HL-60/S4 treated with retinoic acid at 250 ng/mL for 4 days and 3 days (cell line): ENCODE measurements around the gene SLC44A5.
"Not testable (repeated sequence)": the region's sequence is repeated elsewhere in the genome, so short reads cannot be mapped to it uniquely, and the experiment has no call there.

Source experiments
- in situ Hi-C: fragments of 300-500 bp; cut with MboI; formaldehyde crosslinking; loops from 2 replicates; pipeline ENCODE4 v1.7.0; 2022; ENCODE audit warnings: low sequenced_read_pairs

The SLC44A5 gene

DNA sequence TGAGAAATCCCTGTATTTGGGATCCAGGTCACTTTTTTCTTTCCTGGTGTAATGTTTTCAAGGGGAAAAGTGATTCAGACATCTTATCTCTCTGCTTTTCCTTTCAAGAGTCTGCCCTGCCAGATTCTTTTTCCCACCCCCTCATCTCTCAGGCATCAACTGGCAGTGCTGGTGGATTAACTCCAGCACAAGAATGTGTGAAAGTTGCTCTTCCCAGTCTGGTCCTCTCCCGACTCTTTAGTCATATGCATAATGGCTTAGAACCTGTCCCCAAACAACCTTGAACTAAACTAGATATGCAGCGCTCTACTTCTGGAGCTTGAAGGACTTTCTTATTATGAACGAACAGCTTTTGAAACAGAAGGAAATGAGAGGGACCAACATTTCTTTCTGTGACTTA lies 88.5 kb downstream of the SLC44A5 start:
- in situ Hi-C loops: no loop called here

DNA sequence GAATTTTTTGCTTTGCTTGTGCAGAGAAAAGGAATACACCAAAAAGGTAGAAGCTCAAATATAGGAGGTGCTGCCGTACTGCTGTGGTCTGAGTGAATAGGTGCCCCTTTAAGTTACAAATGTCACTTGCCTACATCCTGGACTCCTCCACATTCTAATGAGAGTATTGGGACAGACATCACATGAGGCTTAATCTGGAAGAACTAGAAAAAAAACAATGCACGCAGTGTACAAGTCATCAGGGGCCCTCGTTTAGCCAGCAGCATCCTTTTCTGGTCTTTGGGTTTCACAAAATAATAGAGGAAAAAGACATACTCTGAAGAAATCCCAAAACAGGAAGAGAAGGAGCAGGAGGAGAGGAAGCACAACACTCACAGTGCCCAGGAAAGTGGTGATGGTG lies 89.3 kb downstream of the SLC44A5 start:
- in situ Hi-C loops: no loop called here

DNA sequence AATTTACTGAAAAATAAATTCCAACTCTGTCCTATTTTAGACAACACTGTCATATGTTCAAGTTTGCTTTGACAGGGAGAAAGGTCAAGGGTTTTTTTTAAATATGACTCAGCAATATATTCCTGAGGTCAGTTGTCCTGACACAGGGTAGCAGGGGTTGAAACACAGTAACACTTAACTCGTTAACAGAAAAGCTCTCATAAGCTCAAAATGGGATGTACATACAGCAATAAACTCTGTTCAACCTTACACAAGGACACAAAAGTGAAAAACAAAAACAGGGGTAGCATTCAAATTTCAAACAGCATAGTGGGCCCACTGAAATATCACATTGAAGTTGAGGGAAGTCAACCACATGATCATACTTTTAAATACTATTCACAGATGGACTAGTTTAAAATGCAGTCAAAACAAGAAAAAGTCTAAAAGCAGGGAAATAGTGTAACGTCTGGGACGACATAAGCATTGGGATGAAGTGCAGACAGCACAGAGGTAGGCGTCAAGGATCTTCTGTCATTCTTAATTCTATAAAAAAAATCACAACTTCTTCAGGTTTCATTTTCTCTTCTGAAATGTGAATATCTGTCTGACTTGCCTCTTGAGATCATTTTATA lies 89.9 kb downstream of the SLC44A5 start:
- in situ Hi-C loops: no loop called here

DNA sequence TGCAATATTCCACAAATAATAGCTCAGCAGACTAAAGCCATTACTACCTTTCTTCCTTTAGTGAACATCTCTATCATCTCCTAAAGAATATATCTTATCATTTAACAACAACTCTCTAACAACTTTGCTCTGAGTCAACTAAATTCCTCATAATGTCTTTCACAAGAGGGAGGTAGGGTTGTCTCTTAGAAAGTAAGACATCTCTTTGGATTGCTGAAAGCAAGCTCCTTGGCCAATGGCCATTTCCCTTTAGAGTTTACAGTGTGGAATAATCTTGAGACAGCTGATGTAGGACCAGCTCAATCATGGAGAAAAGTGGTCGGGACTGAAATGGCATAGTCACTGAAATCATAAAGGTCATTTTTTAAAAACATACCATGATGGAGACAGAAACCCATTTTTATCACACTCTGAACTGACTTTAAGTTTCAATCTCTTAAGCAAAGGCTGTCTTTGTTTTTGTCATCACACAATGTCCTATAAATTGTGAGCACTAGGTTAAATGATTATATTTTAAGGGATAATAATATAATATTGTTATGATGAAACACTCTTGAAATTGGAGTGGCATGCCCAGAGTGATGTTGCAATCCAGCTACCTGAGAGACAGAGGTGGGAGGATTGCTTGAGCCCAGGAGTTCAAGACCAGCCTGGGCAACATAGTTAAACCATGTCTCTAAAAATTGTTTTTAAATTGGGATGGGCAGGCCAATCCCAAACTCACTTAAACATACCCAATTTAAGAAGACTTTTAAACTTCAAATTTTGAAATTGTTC lies 91.1 kb downstream of the SLC44A5 start:
- in situ Hi-C loops: no loop called here

DNA sequence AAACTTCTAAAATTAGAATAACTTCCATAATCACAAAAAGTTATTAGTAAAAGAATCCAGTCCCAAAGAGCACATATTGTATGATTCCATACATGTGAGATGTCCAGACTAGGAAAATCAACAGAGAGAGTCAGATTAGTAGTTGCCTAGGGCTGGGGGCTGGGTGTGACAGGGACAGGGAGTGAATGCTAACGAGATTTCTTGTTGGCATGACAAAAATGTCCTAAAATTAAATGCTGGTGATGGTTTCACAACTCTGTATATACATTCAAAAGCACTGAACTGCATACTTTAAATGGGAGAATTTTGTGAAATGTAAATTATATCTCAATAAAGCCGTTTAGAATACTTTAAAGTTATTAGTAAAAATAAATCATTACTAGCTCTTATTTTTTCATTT lies 92.2 kb downstream of the SLC44A5 start:
- in situ Hi-C loops: no loop called here

DNA sequence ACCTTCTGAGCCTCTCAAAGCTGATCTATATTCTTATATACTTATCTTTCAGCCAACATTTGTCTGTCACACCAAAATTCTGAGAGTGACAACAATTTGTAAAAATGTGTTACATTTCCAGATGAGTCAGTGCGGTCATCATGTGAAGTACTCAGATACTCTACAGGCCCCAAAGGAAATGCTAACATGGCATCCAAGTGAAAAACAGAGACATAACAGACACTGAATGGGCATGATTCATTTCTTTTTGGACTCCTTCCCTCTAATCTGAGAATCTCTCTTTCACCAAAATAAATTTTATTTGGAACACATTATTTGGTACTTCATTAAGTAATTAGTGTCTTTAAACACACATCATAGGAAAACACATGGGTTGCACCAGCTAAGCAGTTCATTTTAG lies 96.6 kb downstream of the SLC44A5 start:
- in situ Hi-C loops: no loop called here

DNA sequence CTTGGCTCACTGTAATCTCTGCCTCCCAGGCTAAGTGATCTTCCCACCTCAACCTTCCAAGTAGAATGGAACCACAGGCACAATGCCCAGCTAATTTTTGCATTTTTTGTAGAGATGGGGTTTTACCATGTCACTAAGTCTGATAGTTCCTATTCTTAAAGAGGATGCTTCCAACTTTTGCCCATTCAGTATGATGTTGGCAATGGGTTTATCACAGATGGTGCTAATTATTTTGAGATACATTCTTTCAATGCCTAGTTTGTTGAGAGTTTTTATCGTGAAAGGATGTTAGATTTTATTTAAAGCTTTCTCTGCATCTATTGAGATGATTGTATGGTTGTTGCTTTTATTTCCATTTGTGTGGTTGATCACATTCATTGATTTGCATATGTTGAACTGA lies 103.9 kb downstream of the SLC44A5 start:
- in situ Hi-C loops: no loop called here

DNA sequence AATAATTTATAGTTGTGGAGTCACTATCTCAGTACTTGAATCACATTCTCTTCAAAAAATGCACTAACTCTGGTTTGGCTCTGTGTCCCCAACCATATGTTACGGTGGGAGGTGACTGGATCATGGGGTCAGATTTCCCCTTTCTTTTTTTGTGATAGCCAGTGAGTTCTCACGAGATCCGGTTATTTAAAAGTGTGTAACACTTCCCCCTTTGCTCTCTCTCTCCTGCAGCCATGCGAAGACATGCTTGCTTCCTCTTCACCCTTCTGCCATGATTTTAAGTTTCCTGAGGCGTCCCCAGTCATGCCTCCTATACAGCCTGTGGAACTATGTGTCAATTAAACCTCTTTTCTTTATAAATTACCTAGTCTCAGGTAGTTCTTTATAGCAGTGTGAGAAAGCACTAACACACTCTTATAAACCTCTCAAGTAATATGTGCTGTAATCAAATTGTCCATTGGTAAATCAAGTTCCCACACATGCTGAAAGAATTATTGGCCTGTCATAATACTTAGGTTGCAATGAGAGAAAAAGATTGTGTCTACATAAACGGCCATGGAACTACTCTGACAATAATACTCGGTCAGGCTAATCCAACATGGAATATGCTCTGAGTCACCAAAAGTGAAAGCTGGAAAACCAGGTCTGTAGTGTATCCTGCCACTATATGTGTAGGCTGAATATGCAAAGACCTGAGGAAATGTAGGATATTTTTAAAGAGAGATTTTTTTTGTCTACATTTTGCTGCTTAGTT lies 107.5 kb downstream of the SLC44A5 start:
- in situ Hi-C loops: no loop called here

DNA sequence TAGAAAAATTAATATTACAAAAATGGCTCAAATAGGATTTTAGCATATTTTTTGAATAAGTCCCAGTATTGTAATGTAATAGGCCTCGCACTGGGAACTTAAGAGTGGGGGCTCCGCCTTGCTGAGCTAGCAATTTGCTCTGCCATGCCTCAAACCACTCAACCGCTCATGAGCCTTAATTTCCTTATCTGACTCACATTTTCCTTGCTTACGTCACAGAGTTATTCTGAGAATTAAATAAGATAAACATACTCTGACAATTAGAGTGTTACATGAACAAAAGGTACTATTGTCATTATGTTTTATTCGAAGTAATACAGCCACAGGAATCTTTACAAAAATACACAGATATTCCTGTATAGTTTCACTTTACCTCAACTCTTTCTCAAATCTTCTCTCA lies 108.1 kb downstream of the SLC44A5 start:
- in situ Hi-C loops: no loop called here

DNA sequence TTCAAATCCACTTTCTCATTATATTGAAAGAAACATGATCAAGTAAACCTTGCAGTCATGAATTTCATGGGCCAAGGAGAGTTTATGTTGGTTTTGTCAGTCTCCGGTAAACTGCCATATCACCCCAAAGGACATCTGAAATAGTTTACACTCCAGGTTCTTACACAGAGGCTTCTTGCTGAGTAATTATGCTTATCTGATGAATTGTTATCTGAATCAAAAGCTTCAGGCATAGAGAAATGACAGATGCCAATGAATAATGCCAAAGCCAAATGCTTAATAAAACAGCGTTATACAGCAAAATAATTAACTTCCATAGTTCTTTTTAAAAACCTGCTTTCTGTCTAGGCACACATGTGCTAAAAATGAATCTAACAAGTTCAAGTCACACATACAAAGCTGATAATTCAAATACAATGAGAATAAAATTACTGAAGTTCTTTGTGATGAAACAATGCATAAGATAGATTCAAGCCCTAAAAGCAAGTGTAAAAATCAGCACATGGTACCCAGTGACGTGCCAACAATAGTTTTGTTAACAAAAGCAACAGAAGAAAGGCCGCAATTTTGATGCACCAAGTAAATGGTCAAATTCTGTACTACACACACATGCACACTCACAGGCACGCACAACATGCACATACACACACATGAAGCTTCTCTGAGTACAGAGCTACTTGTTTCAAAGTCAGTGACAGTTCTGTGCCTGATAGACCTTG lies 109.2 kb downstream of the SLC44A5 start:
- in situ Hi-C loops: no loop called here

DNA sequence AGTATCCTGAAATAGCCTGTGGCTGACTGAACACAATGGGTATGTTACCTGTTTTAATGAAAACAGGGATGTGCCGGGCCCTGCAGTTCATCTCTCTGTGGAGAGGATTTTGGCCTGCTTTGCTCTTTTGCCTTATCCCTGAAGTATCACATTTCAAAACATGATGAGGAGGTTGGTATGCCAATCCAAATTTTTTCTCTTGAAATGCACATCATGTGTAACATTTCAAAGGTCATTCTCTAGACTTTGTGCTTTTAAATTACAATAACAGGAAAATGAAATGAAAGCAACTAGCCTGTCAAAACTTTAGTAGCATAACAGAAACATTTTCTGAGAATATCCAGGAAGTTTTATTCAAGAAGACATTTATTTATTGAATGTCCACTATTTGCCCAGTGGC lies 118.9 kb downstream of the SLC44A5 start:
- in situ Hi-C loops: no loop called here

DNA sequence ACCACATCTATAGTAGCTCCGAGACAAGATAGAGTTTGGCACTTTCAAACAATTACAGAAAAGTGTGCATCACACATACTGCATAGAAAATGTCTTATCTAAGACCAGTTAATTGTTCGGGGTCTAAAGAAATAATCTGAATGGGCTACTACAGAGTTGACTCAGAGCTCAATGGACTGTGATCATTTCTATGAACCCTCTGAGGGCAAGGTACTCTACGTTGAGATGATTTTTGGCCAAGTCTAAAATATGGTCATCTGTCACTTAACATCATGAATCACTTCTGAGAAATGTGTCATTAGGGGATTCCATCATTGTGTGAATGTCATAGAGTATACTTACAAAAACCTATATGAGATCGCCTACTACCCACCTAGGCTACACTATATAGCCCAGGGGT lies 123.5 kb downstream of the SLC44A5 start:
- in situ Hi-C loops: no loop called here

DNA sequence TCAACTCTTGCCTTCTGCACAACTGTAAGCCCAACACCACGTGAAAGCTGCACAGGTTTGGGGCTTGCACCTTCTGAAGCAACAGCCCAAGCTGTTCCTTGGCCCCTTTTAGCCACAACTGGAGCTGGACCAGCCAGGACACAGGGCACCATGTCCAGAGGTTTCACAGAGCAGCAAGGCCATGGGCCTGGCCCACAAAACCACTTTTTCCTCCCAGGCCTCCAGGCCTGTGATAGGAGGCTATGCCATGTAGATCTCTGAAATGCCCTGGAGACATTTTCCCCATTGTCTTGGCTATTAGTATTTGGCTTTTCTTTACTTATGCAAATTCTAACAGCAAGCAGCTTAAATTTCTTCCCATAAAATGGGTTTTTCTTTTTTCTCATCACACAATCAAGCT lies 126.1 kb downstream of the SLC44A5 start:
- in situ Hi-C loops: no loop called here

DNA sequence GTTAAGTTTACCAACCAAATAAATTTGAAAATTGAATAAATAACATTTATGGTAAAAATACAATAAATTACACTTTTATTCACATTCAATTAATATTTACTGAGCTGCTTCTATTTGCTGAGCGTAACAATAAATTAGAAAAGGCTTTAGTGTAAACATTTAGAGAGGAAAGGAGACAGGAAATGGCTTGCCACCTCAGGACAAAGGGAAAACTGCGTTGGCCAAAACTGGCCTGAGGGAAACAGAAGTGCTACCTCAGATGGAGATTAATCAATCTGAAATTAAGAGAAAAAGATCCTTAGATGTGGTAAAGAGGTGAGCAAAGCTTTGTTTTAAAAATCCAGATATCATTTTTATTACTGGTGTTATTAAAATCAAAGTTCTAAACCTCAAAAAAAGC lies 128.0 kb downstream of the SLC44A5 start:
- in situ Hi-C loops: no loop called here

DNA sequence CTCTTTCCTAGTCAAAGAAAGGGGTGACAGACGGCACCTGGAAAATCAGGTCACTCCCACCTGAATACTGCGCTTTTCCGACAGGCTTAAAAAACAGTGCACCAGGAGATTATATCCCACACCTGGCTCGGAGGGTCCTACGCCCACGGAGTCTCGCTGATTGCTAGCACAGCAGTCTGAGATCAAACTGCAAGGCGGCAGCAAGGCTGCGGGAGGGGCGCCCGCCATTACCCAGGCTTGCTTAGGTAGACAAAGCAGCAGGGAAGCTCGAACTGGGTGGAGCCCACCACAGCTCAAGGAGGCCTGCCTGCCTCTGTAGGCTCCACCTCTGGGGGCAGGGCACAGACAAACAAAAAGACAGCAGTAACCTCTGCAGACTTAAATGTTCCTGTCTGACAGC lies 134.4 kb downstream of the SLC44A5 start:
- in situ Hi-C loops: not testable (repeated sequence)

DNA sequence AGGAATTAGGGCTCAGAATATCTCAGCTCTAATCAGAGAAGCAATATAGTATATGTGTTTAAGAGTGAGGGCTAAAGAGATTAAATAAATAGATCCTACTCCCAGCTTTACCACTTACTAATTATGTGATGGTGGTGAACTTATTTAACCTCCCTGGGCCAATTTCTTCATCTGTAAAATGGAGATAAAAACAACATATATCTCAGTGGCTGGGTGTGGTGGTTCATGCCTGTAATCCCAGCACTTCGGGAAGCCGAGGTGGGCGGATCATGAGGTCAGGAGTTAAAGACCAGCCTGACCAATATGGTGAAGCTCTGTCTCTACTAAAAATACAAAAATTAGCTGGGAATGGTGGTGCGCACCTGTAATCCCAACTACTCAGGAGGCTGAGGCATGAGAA lies 135.2 kb downstream of the SLC44A5 start:
- in situ Hi-C loops: no loop called here

DNA sequence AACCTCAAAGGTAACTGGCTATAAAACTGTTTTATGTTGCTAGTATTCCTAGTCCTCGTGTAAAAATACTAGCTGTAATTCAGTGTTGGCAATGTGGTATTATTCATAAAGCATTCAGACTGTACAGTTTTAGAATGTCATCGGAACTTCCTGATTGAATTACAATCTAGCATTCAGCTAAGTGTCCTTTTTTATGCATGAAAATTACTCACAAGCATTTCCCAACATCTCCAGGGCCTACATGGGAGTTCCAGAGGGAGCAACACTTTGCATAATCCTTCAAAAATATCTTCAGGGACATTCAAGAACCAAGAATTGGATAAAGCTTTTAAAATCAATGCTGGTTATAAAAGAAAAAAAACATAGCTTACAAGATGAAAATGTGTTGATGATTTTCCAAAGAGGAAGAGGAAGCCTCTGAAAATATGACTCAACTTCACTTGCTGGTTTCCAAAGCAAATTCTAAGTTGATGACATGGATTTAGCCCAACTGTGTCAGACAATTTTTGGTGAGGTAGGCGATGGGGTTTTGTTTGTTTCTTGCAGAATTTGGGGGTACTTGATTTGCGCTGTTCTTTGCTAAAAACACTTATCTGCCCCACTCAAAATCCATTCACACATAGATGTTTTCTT lies 137.8 kb downstream of the SLC44A5 start:
- in situ Hi-C loops: no loop called here

DNA sequence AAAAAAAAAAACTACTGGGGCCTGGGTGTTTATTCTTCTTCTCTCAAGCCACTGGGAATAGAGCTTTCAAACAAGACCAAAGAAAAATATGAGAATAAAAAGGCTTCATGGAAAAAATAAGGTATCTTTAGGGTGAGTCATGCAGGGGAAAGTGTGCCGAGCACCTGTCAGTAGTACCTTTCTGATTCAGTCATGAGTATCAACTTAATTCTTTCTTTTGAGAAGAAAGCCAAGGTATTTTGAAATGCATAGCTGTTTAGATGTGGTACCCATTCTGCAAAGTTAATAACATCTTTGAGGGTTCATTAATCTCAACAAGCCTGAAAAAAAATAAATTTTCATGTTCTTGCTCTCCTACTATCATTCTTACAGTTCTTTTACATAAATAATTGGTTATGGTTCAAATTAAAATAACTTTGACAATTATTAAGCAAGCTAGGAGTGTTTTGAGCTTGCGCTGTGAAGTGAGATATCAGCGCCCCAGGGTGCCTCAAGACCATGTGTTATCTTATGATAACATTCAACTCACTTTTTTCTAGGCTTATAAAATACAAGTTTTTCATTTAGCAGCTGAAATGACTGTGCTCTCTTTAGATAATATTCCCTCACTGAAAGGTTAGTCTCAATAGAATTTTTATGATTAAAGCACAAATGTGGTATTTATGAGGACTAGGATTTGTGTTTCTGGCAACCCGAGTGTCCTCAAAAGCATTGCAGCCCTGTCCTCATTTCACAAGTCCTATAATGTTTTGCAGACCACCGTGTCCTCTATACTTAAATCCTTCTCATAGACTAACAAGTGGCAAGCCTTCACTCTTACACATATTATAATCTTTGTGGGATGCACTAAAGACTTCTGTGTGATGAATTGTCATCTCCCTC lies 138.6 kb downstream of the SLC44A5 start:
- in situ Hi-C loops: no loop called here

DNA sequence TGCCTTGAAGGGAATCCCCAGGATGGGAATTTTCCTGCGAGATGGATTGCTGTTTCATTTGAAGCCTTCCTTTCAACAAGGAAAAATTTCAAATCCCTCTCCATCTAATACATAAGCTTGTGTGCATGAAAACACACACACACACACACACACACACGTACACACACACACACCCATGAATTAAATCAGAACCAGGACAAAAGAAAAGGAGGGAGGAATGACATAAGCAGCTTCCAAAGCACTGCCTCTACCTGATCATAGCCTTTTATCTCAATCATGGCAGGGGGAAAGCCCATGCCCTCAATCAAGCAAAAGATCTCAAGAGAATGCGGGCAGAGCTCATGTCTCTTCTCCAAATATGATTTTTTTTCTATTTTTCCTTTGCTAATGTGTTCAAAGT lies 139.7 kb downstream of the SLC44A5 start:
- in situ Hi-C loops: no loop called here

DNA sequence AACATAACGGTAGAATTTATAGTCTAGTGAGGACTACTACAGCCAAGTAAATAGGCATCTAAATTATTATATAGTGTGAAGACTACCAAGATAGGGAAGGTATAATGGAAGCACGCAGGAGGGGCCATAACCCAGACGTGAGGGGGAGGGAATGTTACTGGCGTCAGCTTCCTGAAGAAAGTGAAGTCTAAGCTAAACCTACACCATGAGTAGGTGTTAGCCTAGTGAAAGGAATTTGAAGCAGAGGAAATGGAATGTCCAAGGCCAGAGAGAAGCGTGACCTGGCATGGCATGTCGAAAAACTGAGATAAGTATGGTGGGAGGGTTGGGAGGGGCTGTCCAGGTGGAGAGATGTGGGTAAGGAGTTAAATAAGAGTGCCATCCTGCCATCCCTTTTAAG lies 140.5 kb downstream of the SLC44A5 start:
- in situ Hi-C loops: no loop called here
